PFSK-1 (cell line): ENCODE data around the gene BEND6.
"Not testable (repeated sequence)": the region's sequence is repeated elsewhere in the genome, so short reads cannot be mapped to it uniquely, and the experiment has no call there.

Source experiments
- REST ChIP-seq, 2 experiments: IDR thresholded peaks; 2 replicates each; pipeline versions ENCODE4 v1.6.1 to v1.8.0; 2011 to 2012; ENCODE audit warnings: low read depth in 2 of 2, low read length in 2 of 2, control low read depth in 1 of 2, inconsistent platforms in 1 of 2, mild to moderate bottlenecking in 1 of 2, moderate library complexity in 1 of 2; ENCODE audit not compliant: insufficient read depth in 1 of 2
- SIN3A ChIP-seq: IDR thresholded peaks from 2 replicates; pipeline ENCODE4 v1.6.1; 2012; ENCODE audit warnings: mild to moderate bottlenecking, low read length, moderate library complexity, borderline replicate concordance; ENCODE audit not compliant: insufficient read depth
- TAF1 ChIP-seq: IDR thresholded peaks from 2 replicates; pipeline ENCODE4 v1.6.1; 2012; ENCODE audit warnings: low read length, control low read depth, borderline replicate concordance; ENCODE audit not compliant: insufficient read depth

GRCh38 chr6:57046332-57047256 lies 91.7 kb downstream of the BEND6 start, which contains the start of gene KIAA1586:
- not testable (repeated sequence) for TF ChIP-seq SIN3A; REST (IDR thresholded peaks at IDR 0.05; ENCODE audit: insufficient read depth in 1 of 2, low read depth in 2 of 2, low read length in 2 of 2)
- peak; percentile 61; the same call in 1 of the 2 replicates for TF ChIP-seq TAF1
